Endothelial cell of umbilical vein (primary cell): Measurements from ENCODE around the gene NELFE. TPM values are rescaled to one million over a fixed set of nuclear protein-coding genes. Genes with fewer than 3 reads are reported as not detected.

Experiments used
- BruUV-seq: library from RNA; stranded (reverse); fragments of 400-500 nt; replicated peaks from 2 replicates; lab custom pipeline; 2021; lab: Mats Ljungman, UMichigan
- CTCF ChIA-PET: fragments of 300-600, 350-600 bp; sonication (Branson Sonifier 250); formaldehyde crosslinking; loops from one replicate; lab custom pipeline; 2021; ENCODE audit warnings: antibody characterized with exemption, inconsistent platforms; lab: Charles Lee
- POLR2A ChIA-PET: fragments of 300-600, 350-600 bp; sonication (Branson Sonifier 250); formaldehyde crosslinking; loops from one replicate; lab custom pipeline; 2021; ENCODE audit warnings: antibody characterized with exemption, inconsistent platforms; lab: Charles Lee
- DNase-seq: peaks from one replicate; pipeline ENCODE4 v3.0.0-alpha.2; 2011; ENCODE audit warnings: low read depth, low spot score
- FAIRE-seq: peaks from 2 replicates; lab custom pipeline; 2011; peaks lifted over from hg19 to GRCh38; lab: Jason Lieb, UNC
- H2AFZ ChIP-seq: 2 replicates; pipeline ENCODE4 v1.6.0; 2012; ENCODE audit warnings: low read depth, low read length, control low read depth, inconsistent platforms
- H3K27ac ChIP-seq: 2 replicates; pipeline ENCODE4 v1.5.1; 2011; ENCODE audit warnings: low read depth, mild to moderate bottlenecking, control low read depth, low read length, moderate library complexity; ENCODE audit not compliant: insufficient read depth
- H3K27me3 ChIP-seq, 2 experiments: 2 replicates each; pipeline versions ENCODE4 v1.6.0 to v1.6.1; 2011; ENCODE audit warnings: low read length in 2 of 2, mixed read lengths in 1 of 2; ENCODE audit not compliant: control insufficient read depth in 2 of 2, insufficient read depth in 2 of 2
- H3K36me3 ChIP-seq, 2 experiments: 2 replicates in 1 of 2; 3 replicates in 1 of 2; pipeline ENCODE4 v1.5.1; 2011; ENCODE audit warnings: low read length in 2 of 2, mild to moderate bottlenecking in 1 of 2, moderate library complexity in 1 of 2; ENCODE audit not compliant: control insufficient read depth in 2 of 2, insufficient read depth in 2 of 2; ENCODE audit errors: extremely low read depth in 1 of 2
- H3K4me1 ChIP-seq: 3 replicates; pipeline ENCODE4 v1.5.1; 2011; ENCODE audit warnings: mild to moderate bottlenecking, low read length; ENCODE audit not compliant: control insufficient read depth, insufficient read depth; ENCODE audit errors: extremely low read depth
- H3K4me2 ChIP-seq: 2 replicates; pipeline ENCODE4 v1.6.1; 2011; ENCODE audit warnings: low read length, control low read depth, mixed read lengths; ENCODE audit not compliant: insufficient read depth
- H3K4me3 ChIP-seq, 3 experiments: fragments of 200-600 bp in 1 of 3; sonication (generic), shearing (Covaris generic) in 1 of 3; replicated peaks in 1 of 3; 2 replicates each; pipeline ENCODE4 v1.5.1; 2011 to 2016; ENCODE audit warnings: control low read depth in 3 of 3, low read length in 3 of 3, mild to moderate bottlenecking in 2 of 3, inconsistent platforms in 1 of 3, low read depth in 1 of 3, moderate library complexity in 1 of 3; ENCODE audit not compliant: insufficient read depth in 1 of 3
- H3K79me2 ChIP-seq: 2 replicates; pipeline ENCODE4 v1.6.0; 2012; ENCODE audit warnings: low read length, inconsistent platforms; ENCODE audit not compliant: control insufficient read depth, insufficient read depth
- H3K9ac ChIP-seq: replicated peaks from 2 replicates; pipeline ENCODE3; 2011; ENCODE audit warnings: low read length, control low read depth; ENCODE audit not compliant: insufficient read depth; ENCODE audit errors: extremely low read depth
- H3K9me1 ChIP-seq: replicated peaks from 3 replicates; pipeline ENCODE4 v1.6.0; 2011; ENCODE audit warnings: mild to moderate bottlenecking, low read length; ENCODE audit not compliant: control insufficient read depth, insufficient read depth; ENCODE audit errors: extremely low read depth
- H3K9me3 ChIP-seq: replicated peaks from 2 replicates; pipeline ENCODE4 v1.5.1; 2012; ENCODE audit warnings: low read length, inconsistent platforms; ENCODE audit not compliant: control insufficient read depth, insufficient read depth
- H4K20me1 ChIP-seq: replicated peaks from 2 replicates; pipeline ENCODE3; 2011; ENCODE audit warnings: mild to moderate bottlenecking, low read length; ENCODE audit not compliant: control insufficient read depth, insufficient read depth; ENCODE audit errors: extremely low read depth
- EZH2 ChIP-seq: IDR thresholded peaks from 2 replicates; pipeline ENCODE4 v1.6.1; 2012; ENCODE audit warnings: borderline replicate concordance, low read depth, mild to moderate bottlenecking, moderate library complexity, low read length, inconsistent platforms; ENCODE audit not compliant: severe bottlenecking
- FOS ChIP-seq: IDR thresholded peaks from 2 replicates; pipeline ENCODE4 v1.6.1; 2011; ENCODE audit warnings: mild to moderate bottlenecking, low read length, moderate library complexity, borderline replicate concordance; ENCODE audit not compliant: insufficient read depth
- JUN ChIP-seq: IDR thresholded peaks from 2 replicates; pipeline ENCODE4 v1.6.1; 2011; ENCODE audit warnings: borderline replicate concordance, low read depth; ENCODE audit not compliant: insufficient read length, insufficient read depth
- MYC ChIP-seq: IDR thresholded peaks from one replicate; pipeline ENCODE4 v1.6.1; 2011; ENCODE audit warnings: mild to moderate bottlenecking, low read depth, low read length
- POLR2A ChIP-seq: IDR thresholded peaks from 2 replicates; pipeline ENCODE4 v1.6.1; 2012; ENCODE audit warnings: low read depth, mild to moderate bottlenecking, control low read depth, low read length
- POLR2AphosphoS5 ChIP-seq: IDR thresholded peaks from 2 replicates; pipeline ENCODE4 v1.6.1; 2012; ENCODE audit warnings: low read depth, mild to moderate bottlenecking, control low read depth, low read length, moderate library complexity; ENCODE audit not compliant: insufficient read depth
- dilution Hi-C: fragments of 300-500 bp; cut with MboI; formaldehyde crosslinking; loops from one replicate; pipeline ENCODE4 v1.15.0; 2019; ENCODE audit warnings: low sequenced_read_pairs; ENCODE audit not compliant: extremely low pct_ligation_motif_present
- intact Hi-C: fragments of 100-400 bp; cut with micrococcal nuclease; formaldehyde crosslinking; loops from one replicate; pipeline ENCODE4 v1.10.0; 2022
- polyA plus RNA-seq, 4 experiments: library from polyadenylated mRNA; depleted of rRNA in 3 of 4; stranded (reverse) in 3 of 4; unstranded in 1 of 4; fragments of >200 nt; gene quantifications; 2 replicates each; pipeline versions ENCODE4 v1.2.1 to v1.2.3, GENCODE V29; 2011 to 2012; ENCODE audit warnings: missing spikeins in 1 of 4
- total RNA-seq: library from RNA; stranded (reverse); gene quantifications from 2 replicates; pipeline ENCODE4 v1.2.3, GENCODE V29; 2021
- TF ChIP-seq, protein P1 (sequence below), 2 donors: IDR thresholded peaks; 1 replicate in 1 of 2; 2 replicates in 1 of 2; pipeline ENCODE4 v1.5.1; 2011; ENCODE audit warnings: low read length in 2 of 2, mild to moderate bottlenecking in 2 of 2, moderate library complexity in 2 of 2, control low read depth in 1 of 2, inconsistent platforms in 1 of 2, low read depth in 1 of 2; ENCODE audit not compliant: insufficient read depth in 1 of 2; ENCODE audit errors: extremely low read depth in 1 of 2
- TF ChIP-seq, protein P2 (sequence below): IDR thresholded peaks from 2 replicates; pipeline ENCODE4 v1.6.1; 2011; ENCODE audit not compliant: insufficient read depth, insufficient read length

Gene NELFE
- total and polyA plus RNA-seq, 2 donors (not counting 3 experiments of a cell fraction or from before 2014, with no cell fraction given): 55.8 to 68.5 TPM

DNA sequence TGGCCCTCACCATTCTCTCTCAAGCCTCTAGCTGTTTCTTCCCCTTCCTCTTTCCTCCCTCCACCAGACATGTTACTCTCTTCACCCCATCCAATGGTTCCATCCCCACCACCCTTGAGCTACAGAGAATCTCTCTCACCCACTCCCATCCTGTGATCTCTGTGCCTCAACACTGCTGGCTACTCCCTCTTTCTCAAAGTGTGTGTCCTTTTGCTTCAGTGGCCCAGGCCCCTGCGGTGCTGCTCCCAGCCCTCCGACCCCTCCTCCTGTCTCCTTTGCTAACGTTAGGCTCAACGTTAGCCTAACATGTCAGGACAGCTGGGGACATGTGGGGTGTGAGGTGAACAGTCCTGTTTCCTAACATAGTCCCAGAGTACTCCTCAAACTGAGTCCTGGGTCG is 5.9 kb downstream of the NELFE start:
- H3K4me1 ChIP-seq: peaks cover 4% of the 10 kb centered on the region
- H3K4me2 ChIP-seq: no peak overlapping the region
- no peaks in the 10 kb centered on the region for H3K9me3 ChIP-seq
- intact Hi-C loops: loop anchor here (1.0 to 10.0 kb wide), 4 partner anchors 50 to 406 kb away; partner anchors contain the start of genes ATP6V1G2, NFKBIL1 and ZBTB12
- H3K9me1 ChIP-seq: no peaks in the 10 kb centered on the region
- no peak overlapping the region for H3K27ac ChIP-seq
- no peaks in the 10 kb centered on the region for H3K27me3 ChIP-seq
- ChIA-PET CTCF (interaction anchor here (0.8 to 3.3 kb wide), 34 partner anchors 10 to 748 kb away, joined by 3 to 31 read pairs (median 5); partner anchors contain the start of genes BAG6, DXO, EHMT2 and LSM2), POLR2A (interaction anchor here (1.0 kb wide), 1 partner anchor 126 kb away, joined by 3 read pairs; the partner anchor contains the start of gene HSPA1B)
- peaks cover 7% of the 10 kb centered on the region for H3K79me2 ChIP-seq
- no peak overlapping the region for H3K4me3 ChIP-seq
- dilution Hi-C loops: no loop called here
- no peak for DNase-seq
- no TSS peak for BruUV-seq
- H3K9ac ChIP-seq: no peak overlapping the region
- peaks cover 22 to 37% of the 10 kb centered on the region in 2 experiments for H3K36me3 ChIP-seq
- FAIRE-seq: no peak
- H4K20me1 ChIP-seq: no peaks in the 10 kb centered on the region
- no peak for TF ChIP-seq POLR2A
- TF ChIP-seq POLR2AphosphoS5: no peak
- TF ChIP-seq FOS: no peak
- no peak for TF ChIP-seq MYC
- H2AFZ ChIP-seq: no peak overlapping the region

DNA sequence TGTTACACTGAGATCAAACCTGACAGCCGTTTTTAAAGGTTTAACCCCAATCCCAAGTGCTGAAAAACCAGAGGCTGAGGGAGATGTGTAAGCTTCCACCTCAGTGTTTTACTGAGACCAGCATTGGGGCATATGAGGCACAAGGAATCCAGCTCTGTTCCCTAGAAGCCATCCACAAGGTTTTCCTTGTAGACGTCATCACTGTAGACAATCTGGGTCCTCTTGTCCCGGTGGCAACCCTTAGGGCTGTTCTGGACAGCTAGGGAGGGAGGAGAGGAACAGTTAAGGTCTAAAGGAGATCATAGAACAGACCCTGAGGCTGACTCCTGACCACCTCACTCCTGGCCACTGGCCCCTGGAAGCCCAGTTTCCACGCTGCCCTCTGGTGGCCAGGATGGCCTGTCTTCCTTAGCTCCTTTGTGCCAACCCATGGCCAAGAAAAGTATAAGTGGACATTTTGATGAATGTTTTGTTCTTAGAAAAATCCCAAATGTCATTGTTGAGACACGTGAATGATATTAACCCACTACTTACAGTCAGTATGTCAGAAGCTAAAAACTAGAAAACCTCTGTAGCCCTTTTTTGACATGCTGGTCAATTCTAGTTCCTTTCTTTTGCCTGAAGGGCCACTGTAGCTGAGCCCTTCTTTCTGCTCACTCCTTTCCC is 6.5 kb downstream of the NELFE start:
- Histone ChIP-seq H4K20me1 (no peaks in the 10 kb centered on the region), H3K4me3 (no peak overlapping the region), H3K27ac (no peak overlapping the region), H3K9me1 (no peaks in the 10 kb centered on the region), H3K9ac (no peak overlapping the region), H2AFZ (no peak overlapping the region), H3K9me3 (no peaks in the 10 kb centered on the region), H3K4me2 (no peak overlapping the region), H3K27me3 (no peaks in the 10 kb centered on the region), H3K36me3 (peaks cover 22 to 37% of the 10 kb centered on the region in 2 experiments), H3K4me1 (no peaks in the 10 kb centered on the region), H3K79me2 (peaks cover under 1% of the 10 kb centered on the region)
- FAIRE-seq: peak; percentile 89
- ChIA-PET POLR2A (interaction anchor here (1.0 kb wide), 1 partner anchor 125 kb away, joined by 3 read pairs; the partner anchor contains the start of gene HSPA1B), CTCF (interaction anchor here (0.7 to 3.3 kb wide), 41 partner anchors 9 to 916 kb away, joined by 3 to 31 read pairs (median 4); partner anchors contain the start of genes BAG6, C2, DDAH2 and DXO)
- DNase-seq: peak; percentile 57
- dilution Hi-C loops (no loop called here), intact Hi-C loops (loop anchor here (1.0 to 10.0 kb wide), 4 partner anchors 49 to 405 kb away; partner anchors contain the start of genes ATP6V1G2, NFKBIL1 and ZBTB12)
- TF ChIP-seq POLR2AphosphoS5: no peak
- TF ChIP-seq, protein P1, sequence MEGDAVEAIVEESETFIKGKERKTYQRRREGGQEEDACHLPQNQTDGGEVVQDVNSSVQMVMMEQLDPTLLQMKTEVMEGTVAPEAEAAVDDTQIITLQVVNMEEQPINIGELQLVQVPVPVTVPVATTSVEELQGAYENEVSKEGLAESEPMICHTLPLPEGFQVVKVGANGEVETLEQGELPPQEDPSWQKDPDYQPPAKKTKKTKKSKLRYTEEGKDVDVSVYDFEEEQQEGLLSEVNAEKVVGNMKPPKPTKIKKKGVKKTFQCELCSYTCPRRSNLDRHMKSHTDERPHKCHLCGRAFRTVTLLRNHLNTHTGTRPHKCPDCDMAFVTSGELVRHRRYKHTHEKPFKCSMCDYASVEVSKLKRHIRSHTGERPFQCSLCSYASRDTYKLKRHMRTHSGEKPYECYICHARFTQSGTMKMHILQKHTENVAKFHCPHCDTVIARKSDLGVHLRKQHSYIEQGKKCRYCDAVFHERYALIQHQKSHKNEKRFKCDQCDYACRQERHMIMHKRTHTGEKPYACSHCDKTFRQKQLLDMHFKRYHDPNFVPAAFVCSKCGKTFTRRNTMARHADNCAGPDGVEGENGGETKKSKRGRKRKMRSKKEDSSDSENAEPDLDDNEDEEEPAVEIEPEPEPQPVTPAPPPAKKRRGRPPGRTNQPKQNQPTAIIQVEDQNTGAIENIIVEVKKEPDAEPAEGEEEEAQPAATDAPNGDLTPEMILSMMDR (IDR thresholded peaks at IDR 0.05; ENCODE audit: extremely low read depth in 1 of 2, insufficient read depth in 1 of 2, low read depth in 1 of 2, low read length in 2 of 2): peak; percentile 82 to 83
- no peak for TF ChIP-seq MYC
- no peak for TF ChIP-seq EZH2
- TF ChIP-seq, protein P2, sequence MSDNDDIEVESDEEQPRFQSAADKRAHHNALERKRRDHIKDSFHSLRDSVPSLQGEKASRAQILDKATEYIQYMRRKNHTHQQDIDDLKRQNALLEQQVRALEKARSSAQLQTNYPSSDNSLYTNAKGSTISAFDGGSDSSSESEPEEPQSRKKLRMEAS: no peak
- TF ChIP-seq JUN: no peak
- no TSS peak for BruUV-seq
